Fibroblast of lung (primary cell): ENCODE results near the gene DDR1.

ENCODE experiments used
- EZH2 ChIP-seq: IDR thresholded peaks from 2 replicates; pipeline ENCODE4 v1.5.1; 2012; ENCODE audit warnings: low read length, control low read depth, mild to moderate bottlenecking; ENCODE audit errors: missing control alignments
- TF ChIP-seq, protein P1 (sequence below), 2 donors: IDR thresholded peaks in 1 of 2; conservative IDR thresholded peaks in 1 of 2; 1 replicate in 1 of 2; 2 replicates in 1 of 2; pipeline ENCODE4 v1.5.1; 2011 to 2012; ENCODE audit warnings: low read length in 2 of 2, control low read depth in 1 of 2, inconsistent platforms in 1 of 2, low read depth in 1 of 2, mild to moderate bottlenecking in 1 of 2

DNA sequence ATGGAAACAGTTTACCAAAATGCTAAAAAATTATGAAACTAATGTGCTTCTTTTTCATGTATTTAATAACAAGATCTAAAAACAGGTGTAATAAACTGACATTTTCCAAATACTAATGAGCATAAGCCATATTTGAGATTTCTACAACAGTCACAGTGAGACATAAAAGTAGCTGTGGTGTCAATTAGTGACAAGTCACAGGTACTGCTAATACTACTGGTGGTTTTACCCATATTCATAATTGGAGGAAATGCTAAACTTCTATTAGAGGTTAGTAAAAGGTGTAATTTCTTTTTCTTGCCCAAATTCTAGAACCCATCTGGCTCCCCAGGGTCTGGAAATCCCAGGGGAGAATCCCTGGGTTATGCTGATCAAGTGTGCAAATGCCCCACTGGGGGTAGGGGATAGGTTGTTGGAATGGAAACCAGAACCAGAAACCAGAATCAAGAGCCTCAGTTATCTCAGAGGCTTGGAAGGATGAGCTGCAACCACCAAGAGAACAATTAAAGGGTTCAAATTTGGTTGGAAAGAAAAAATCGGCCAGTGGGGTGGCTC is 16.6 kb downstream of the DDR1 start:
- TF ChIP-seq, protein P1, sequence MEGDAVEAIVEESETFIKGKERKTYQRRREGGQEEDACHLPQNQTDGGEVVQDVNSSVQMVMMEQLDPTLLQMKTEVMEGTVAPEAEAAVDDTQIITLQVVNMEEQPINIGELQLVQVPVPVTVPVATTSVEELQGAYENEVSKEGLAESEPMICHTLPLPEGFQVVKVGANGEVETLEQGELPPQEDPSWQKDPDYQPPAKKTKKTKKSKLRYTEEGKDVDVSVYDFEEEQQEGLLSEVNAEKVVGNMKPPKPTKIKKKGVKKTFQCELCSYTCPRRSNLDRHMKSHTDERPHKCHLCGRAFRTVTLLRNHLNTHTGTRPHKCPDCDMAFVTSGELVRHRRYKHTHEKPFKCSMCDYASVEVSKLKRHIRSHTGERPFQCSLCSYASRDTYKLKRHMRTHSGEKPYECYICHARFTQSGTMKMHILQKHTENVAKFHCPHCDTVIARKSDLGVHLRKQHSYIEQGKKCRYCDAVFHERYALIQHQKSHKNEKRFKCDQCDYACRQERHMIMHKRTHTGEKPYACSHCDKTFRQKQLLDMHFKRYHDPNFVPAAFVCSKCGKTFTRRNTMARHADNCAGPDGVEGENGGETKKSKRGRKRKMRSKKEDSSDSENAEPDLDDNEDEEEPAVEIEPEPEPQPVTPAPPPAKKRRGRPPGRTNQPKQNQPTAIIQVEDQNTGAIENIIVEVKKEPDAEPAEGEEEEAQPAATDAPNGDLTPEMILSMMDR (conservative IDR thresholded peaks at IDR 0.05 in 1 of 2, IDR thresholded peaks at IDR 0.05 in 1 of 2; ENCODE audit: low read depth in 1 of 2, low read length in 2 of 2), result no peak
- TF ChIP-seq EZH2, result no peak
